ENCODE measurements around the gene PROK2. TPM values are rescaled to one million over a fixed set of nuclear protein-coding genes. Genes with fewer than 3 reads are reported as not detected.

PROK2 gene
- total RNA-seq (2013; cell fraction: nucleolus; rRNA removed): not detected in 2 replicates
- total RNA-seq (2014; rRNA removed) (not detected in 2 replicates), total RNA-seq (2014; rRNA removed; fragmentation: Illumina TruSeq; extraction: Trizol) (not detected in 2 replicates), total RNA-seq (2021) (not detected in 2 replicates), polyA plus RNA-seq (2011; rRNA removed) (not detected in 2 replicates), polyA plus RNA-seq (2014; fragmentation: Illumina TruSeq; extraction: Trizol) (not detected in 2 replicates), polyA plus RNA-seq (2014; fragmentation: Nextera tagmentation; extraction: Ambion mirVana) (not detected), polyA plus RNA-seq (2014; rRNA removed) (not detected in 2 replicates), polyA plus RNA-seq (2016; fragmentation: Nextera tagmentation; extraction: Ambion mirVana) (not detected), polyA minus RNA-seq (2011; rRNA and poly(A)+ RNA removed) (not detected in 2 replicates), Bru-seq, nascent RNA (percentile 16 among the genes with signal in this experiment), BruChase-seq, experiment 1, labeled RNA remaining after a 6-hour chase (percentile 12 among the genes with signal in this experiment), BruChase-seq, experiment 2, labeled RNA remaining after a 2-hour chase (percentile 13 among the genes with signal in this experiment)
- polyA plus RNA-seq (2011; ENCODE audit: low read depth): not detected
- not detected in 2 replicates for polyA plus RNA-seq (2011; cell fraction: cytosol; rRNA removed)
- not detected in 2 replicates for polyA plus RNA-seq (2011; cell fraction: nucleus; rRNA removed)
- polyA plus RNA-seq (2012): not detected in 2 replicates
- polyA minus RNA-seq (2011; cell fraction: cytosol; rRNA and poly(A)+ RNA removed): not detected in 2 replicates
- polyA minus RNA-seq (2011; cell fraction: nucleus; rRNA and poly(A)+ RNA removed): not detected in 2 replicates
- long read RNA-seq, experiment 1: 0 reads
- long read RNA-seq, experiment 2, partial matches to known transcripts: 0 of 1 reads
- long read RNA-seq, experiment 2, other reads (novel, unspliced or antisense): 1 of 1 reads

- Histone ChIP-seq H3K4me1 (ENCODE audit: control insufficient read depth, insufficient read depth, low read length) (no peaks in the 10 kb centered on the region), H3K4me2 (ENCODE audit: control insufficient read depth, insufficient read depth) (no peak within 1 kb of the TSS), H2AFZ (ENCODE audit: control insufficient read depth, low read depth, low read length) (no peak within 1 kb of the TSS), H3K79me2 (ENCODE audit: control insufficient read depth, insufficient read depth, low read length) (no peaks in the 10 kb centered on the region), H3K27me3 (replicated peaks in 1 of 2; ENCODE audit: control insufficient read depth in 2 of 2, insufficient read depth in 2 of 2, low read length in 1 of 2) (peaks cover 8 to 17% of the 10 kb centered on the region in 2 experiments), H3K9ac (ENCODE audit: control insufficient read depth, insufficient read depth, low read length) (no peak within 1 kb of the TSS), H3K27ac (ENCODE audit: control insufficient read depth, insufficient read depth) (no peak within 1 kb of the TSS), H4K20me1 (ENCODE audit: control insufficient read depth, insufficient read depth) (no peaks in the 10 kb centered on the region), H3K36me3 (ENCODE audit: control insufficient read depth in 2 of 2, insufficient read depth in 2 of 2, low read length in 1 of 2) (no peaks in the 10 kb centered on the region), H3K9me3 (replicated peaks; ENCODE audit: control insufficient read depth, insufficient read depth, low read length) (no peaks in the 10 kb centered on the region), H3K4me3 (no peak within 1 kb of the TSS)
- ChIA-PET SMC1A (ENCODE audit: uncharacterized antibody, unreplicated experiment) (no interaction called here), CTCF (no interaction called here), POLR2A (no interaction called here), RAD21 (ENCODE audit: unreplicated experiment) (no interaction called here)
- TF ChIP-seq JUNB (IDR thresholded peaks at IDR 0.05) (no peak), YY1 (IDR thresholded peaks at IDR 0.05; ENCODE audit: low read depth, low read length) (no peak), SIX5 (IDR thresholded peaks at IDR 0.05; ENCODE audit: low read depth, low read length, severe bottlenecking) (no peak), BRCA1 (IDR thresholded peaks at IDR 0.05; ENCODE audit: low read depth, low read length) (no peak)
- intact Hi-C loops (cut with micrococcal nuclease; ENCODE audit: unreplicated experiment) (no loop called here), in situ Hi-C loops (cut with MboI) (no loop called here)
- no TSS peak for BruUV-seq (replicated peaks)
- FAIRE-seq (no peak), DNase-seq (ENCODE audit: low read depth, low spot score) (no peak), ATAC-seq (no peak; the same call in 2 of the 3 replicates)
- WGBS (ENCODE audit: insufficient coverage, insufficient replicate concordance, low lambda C conversion rate, missing lambda C conversion rate): 9% methylated on average over 60 of the region's 89 CpGs
These were observed at the start of gene PROK2 for GRCh38 chr3:71784914-71785531. Gene PROK2, minus strand, starts transcription at chr3:71785148. Its CDS starts 96 bp downstream, at chr3:71785052.

DNA sequence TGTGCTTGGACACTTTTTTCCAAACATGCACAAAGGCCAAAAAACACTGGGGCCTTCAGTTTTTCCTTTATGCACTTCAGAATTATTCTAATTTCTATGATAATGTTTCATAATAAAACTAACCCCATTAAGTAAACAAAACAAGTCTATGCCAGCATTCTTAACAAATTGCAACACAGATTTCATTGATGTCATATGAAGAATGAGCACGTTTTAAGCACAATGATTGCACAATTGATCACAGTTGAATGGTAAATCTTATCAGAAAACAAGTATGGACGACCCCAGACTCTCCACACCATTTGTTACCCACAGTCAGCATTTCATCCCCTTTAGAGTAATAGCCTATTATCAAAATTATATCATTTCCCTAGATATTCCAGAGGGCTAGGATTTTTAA is 46.7 kb upstream of the PROK2 start:
- Histone ChIP-seq H3K27me3 (replicated peaks in 1 of 2; ENCODE audit: control insufficient read depth in 2 of 2, insufficient read depth in 2 of 2, low read length in 1 of 2) (no peaks in the 10 kb centered on the region; a peak in 1 of 4 replicates), H3K4me2 (ENCODE audit: control insufficient read depth, insufficient read depth) (no peak overlapping the region), H3K4me1 (ENCODE audit: control insufficient read depth, insufficient read depth, low read length) (no peaks in the 10 kb centered on the region), H3K9me3 (replicated peaks; ENCODE audit: control insufficient read depth, insufficient read depth, low read length) (no peaks in the 10 kb centered on the region), H3K27ac (ENCODE audit: control insufficient read depth, insufficient read depth) (no peak overlapping the region), H3K36me3 (ENCODE audit: control insufficient read depth in 2 of 2, insufficient read depth in 2 of 2, low read length in 1 of 2) (no peaks in the 10 kb centered on the region), H3K4me3 (no peak overlapping the region), H4K20me1 (ENCODE audit: control insufficient read depth, insufficient read depth) (no peaks in the 10 kb centered on the region), H3K79me2 (ENCODE audit: control insufficient read depth, insufficient read depth, low read length) (no peaks in the 10 kb centered on the region), H3K9ac (ENCODE audit: control insufficient read depth, insufficient read depth, low read length) (no peak overlapping the region), H2AFZ (ENCODE audit: control insufficient read depth, low read depth, low read length) (no peak overlapping the region)
- ChIA-PET SMC1A (ENCODE audit: uncharacterized antibody, unreplicated experiment) (no interaction called here), RAD21 (ENCODE audit: unreplicated experiment) (no interaction called here), CTCF (no interaction called here), POLR2A (no interaction called here)
- intact Hi-C loops (cut with micrococcal nuclease; ENCODE audit: unreplicated experiment) (no loop called here), in situ Hi-C loops (cut with MboI) (no loop called here)
- BruUV-seq (replicated peaks): no TSS peak
- WGBS (ENCODE audit: insufficient coverage, insufficient replicate concordance, low lambda C conversion rate, missing lambda C conversion rate): 0% methylated on average over 2 of the region's 2 CpGs
- ATAC-seq (no peak), FAIRE-seq (no peak), DNase-seq (ENCODE audit: low read depth, low spot score) (no peak)
- no peak for TF ChIP-seq STAT3 (IDR thresholded peaks at IDR 0.05; ENCODE audit: low read depth, low read length)
- TF ChIP-seq RAD51 (IDR thresholded peaks at IDR 0.05): no peak
- no peak for TF ChIP-seq PAX8 (IDR thresholded peaks at IDR 0.05)
- no peak for TF ChIP-seq HDAC2 (IDR thresholded peaks at IDR 0.05)
- no peak for TF ChIP-seq NFYB (IDR thresholded peaks at IDR 0.05; ENCODE audit: insufficient read depth, low read depth, low read length)
- TF ChIP-seq, protein P1, sequence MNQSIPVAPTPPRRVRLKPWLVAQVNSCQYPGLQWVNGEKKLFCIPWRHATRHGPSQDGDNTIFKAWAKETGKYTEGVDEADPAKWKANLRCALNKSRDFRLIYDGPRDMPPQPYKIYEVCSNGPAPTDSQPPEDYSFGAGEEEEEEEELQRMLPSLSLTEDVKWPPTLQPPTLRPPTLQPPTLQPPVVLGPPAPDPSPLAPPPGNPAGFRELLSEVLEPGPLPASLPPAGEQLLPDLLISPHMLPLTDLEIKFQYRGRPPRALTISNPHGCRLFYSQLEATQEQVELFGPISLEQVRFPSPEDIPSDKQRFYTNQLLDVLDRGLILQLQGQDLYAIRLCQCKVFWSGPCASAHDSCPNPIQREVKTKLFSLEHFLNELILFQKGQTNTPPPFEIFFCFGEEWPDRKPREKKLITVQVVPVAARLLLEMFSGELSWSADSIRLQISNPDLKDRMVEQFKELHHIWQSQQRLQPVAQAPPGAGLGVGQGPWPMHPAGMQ (IDR thresholded peaks at IDR 0.05; ENCODE audit: borderline replicate concordance): no peak
- no peak for TF ChIP-seq YBX1 (IDR thresholded peaks at IDR 0.05)
- TF ChIP-seq ZNF217 (IDR thresholded peaks at IDR 0.05): no peak
- no peak for TF ChIP-seq NFYA (IDR thresholded peaks at IDR 0.05; ENCODE audit: borderline replicate concordance, low read depth, low read length)
- no peak for TF ChIP-seq MLLT1 (IDR thresholded peaks at IDR 0.05)
